RPMI7951 (cell line): ENCODE measurements around the gene EPHB4. TPM values are rescaled to one million over a fixed set of nuclear protein-coding genes. Genes with fewer than 3 reads are reported as not detected.
A peak's percentile ranks its signal among the peaks of the same experiment; 100 is the strongest.
"Not testable (repeated sequence)": the region's sequence is repeated elsewhere in the genome, so short reads cannot be mapped to it uniquely, and the experiment has no call there.

Source experiments
- DNase-seq: peaks from one replicate; pipeline ENCODE4 v3.0.0-alpha.2; 2012; ENCODE audit warnings: low read depth
- total RNA-seq: library from RNA; depleted of rRNA; stranded (reverse); fragments of >200 nt; shearing (Covaris generic); gene quantifications from 2 replicates; pipeline ENCODE4 v1.2.3, GENCODE V29; 2014

Gene EPHB4
- total RNA-seq, 1 experiment from 2014 or later = 24.6 TPM

GRCh38 chr7:100822236-100823139, 4.8 kb downstream of the EPHB4 start:
- DNase-seq = no peak

GRCh38 chr7:100819586-100819985, 7.7 kb downstream of the EPHB4 start:
- no peak for DNase-seq

GRCh38 chr7:100818825-100819224, 8.5 kb downstream of the EPHB4 start:
- DNase-seq = no peak

- no peak for DNase-seq
Observed at GRCh38 chr7:100818366-100818765, 9.0 kb downstream of the EPHB4 start.

GRCh38 chr7:100817097-100817496, 10.2 kb downstream of the EPHB4 start:
- no peak for DNase-seq

- not testable (repeated sequence) for DNase-seq
Observed at GRCh38 chr7:100816515-100816914, 10.8 kb downstream of the EPHB4 start.

- DNase-seq = no peak
Observed at GRCh38 chr7:100812729-100813128, 14.6 kb downstream of the EPHB4 start.

- no peak for DNase-seq
Observed at GRCh38 chr7:100811480-100811879, 15.8 kb downstream of the EPHB4 start.

GRCh38 chr7:100808354-100808875, 18.9 kb downstream of the EPHB4 start:
- DNase-seq = no peak

- DNase-seq = not testable (repeated sequence)
Observed at GRCh38 chr7:100806883-100807282, 20.4 kb downstream of the EPHB4 start.

GRCh38 chr7:100806276-100806675, 21.0 kb downstream of the EPHB4 start:
- DNase-seq = no peak

GRCh38 chr7:100804681-100805431, 22.5 kb downstream of the EPHB4 start:
- DNase-seq = no peak

GRCh38 chr7:100803398-100804161, 23.7 kb downstream of the EPHB4 start:
- peak; percentile 94 for DNase-seq

- DNase-seq = no peak
Observed at GRCh38 chr7:100802951-100803350, 24.4 kb downstream of the EPHB4 start.

- peak; percentile 100 for DNase-seq
Observed at GRCh38 chr7:100801833-100802568, 25.3 kb downstream of the EPHB4 start.

- peak; percentile 65 for DNase-seq
Observed at GRCh38 chr7:100799037-100799896, 28.1 kb downstream of the EPHB4 start.

- no peak for DNase-seq
Observed at GRCh38 chr7:100794741-100795140, 32.6 kb downstream of the EPHB4 start.

GRCh38 chr7:100793806-100794660, 33.3 kb downstream of the EPHB4 start:
- DNase-seq = peak; percentile 15
